OCI-LY1 (cell line): ENCODE measurements around the gene PCED1B.

ENCODE experiments used
- EZH2 ChIP-seq: fragments of 200-600 bp; sonication (generic), shearing (Covaris generic); IDR thresholded peaks from 2 replicates; pipeline ENCODE4 v1.8.0; 2017; ENCODE audit warnings: borderline replicate concordance, mixed run types, mild to moderate bottlenecking, antibody characterized with exemption, low read length, moderate library complexity, mixed read lengths
- TF ChIP-seq, protein P1 (sequence below): fragments of 200-600 bp; sonication (generic), shearing (Covaris generic); IDR thresholded peaks from 2 replicates; pipeline ENCODE4 v1.5.1; 2017; ENCODE audit warnings: mild to moderate bottlenecking, antibody characterized with exemption, low read length, moderate library complexity, mixed read lengths

DNA sequence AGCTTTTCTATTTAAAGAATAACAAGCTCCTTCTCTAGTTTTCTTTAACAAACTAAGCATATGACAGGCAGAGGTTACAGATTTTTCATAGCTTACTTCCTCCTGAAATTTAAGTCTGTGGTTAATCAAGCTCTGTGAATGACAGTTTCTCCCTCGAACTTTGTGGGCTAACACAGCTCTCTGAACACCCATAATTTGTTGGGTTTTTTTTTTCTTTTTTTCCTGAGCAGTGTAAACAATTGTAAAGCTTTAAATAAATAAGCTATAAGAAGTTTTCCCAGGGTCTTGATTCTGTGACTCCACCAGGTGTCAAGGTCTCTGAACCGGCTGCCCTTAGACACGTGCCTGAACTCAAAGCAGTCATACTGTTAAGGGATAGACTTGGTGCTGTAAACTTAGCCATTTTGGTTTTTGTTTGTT is 128.4 kb downstream of the PCED1B start:
- TF ChIP-seq, protein P1, sequence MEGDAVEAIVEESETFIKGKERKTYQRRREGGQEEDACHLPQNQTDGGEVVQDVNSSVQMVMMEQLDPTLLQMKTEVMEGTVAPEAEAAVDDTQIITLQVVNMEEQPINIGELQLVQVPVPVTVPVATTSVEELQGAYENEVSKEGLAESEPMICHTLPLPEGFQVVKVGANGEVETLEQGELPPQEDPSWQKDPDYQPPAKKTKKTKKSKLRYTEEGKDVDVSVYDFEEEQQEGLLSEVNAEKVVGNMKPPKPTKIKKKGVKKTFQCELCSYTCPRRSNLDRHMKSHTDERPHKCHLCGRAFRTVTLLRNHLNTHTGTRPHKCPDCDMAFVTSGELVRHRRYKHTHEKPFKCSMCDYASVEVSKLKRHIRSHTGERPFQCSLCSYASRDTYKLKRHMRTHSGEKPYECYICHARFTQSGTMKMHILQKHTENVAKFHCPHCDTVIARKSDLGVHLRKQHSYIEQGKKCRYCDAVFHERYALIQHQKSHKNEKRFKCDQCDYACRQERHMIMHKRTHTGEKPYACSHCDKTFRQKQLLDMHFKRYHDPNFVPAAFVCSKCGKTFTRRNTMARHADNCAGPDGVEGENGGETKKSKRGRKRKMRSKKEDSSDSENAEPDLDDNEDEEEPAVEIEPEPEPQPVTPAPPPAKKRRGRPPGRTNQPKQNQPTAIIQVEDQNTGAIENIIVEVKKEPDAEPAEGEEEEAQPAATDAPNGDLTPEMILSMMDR, result no peak
- no peak for TF ChIP-seq EZH2
